Measurements from ENCODE around the gene COL26A1.

DNA sequence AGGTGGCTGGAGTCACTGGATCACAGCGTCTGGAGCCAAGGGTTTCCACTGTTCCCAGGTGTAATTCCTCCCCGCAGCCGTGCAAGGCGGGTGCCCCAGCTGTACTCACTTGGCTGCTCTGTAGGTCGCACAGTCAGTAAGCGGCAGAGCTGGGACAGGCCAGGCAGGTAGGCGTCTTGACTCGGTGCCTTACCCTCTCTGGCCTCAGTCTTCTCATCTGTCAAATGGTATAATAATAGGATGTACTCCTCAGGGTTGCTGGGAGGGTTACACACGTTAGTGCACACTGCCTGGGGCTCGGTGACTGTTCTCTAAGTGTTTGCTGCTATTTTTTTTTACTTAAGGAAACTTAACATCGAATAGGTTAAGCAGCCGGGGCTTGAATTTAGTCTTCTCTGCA, 239.4 kb downstream of the COL26A1 start:
- TF ChIP-seq, protein P1, sequence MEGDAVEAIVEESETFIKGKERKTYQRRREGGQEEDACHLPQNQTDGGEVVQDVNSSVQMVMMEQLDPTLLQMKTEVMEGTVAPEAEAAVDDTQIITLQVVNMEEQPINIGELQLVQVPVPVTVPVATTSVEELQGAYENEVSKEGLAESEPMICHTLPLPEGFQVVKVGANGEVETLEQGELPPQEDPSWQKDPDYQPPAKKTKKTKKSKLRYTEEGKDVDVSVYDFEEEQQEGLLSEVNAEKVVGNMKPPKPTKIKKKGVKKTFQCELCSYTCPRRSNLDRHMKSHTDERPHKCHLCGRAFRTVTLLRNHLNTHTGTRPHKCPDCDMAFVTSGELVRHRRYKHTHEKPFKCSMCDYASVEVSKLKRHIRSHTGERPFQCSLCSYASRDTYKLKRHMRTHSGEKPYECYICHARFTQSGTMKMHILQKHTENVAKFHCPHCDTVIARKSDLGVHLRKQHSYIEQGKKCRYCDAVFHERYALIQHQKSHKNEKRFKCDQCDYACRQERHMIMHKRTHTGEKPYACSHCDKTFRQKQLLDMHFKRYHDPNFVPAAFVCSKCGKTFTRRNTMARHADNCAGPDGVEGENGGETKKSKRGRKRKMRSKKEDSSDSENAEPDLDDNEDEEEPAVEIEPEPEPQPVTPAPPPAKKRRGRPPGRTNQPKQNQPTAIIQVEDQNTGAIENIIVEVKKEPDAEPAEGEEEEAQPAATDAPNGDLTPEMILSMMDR (tag by site-specific recombination; IDR thresholded peaks at IDR 0.05) = no peak
- TF ChIP-seq, protein P2, sequence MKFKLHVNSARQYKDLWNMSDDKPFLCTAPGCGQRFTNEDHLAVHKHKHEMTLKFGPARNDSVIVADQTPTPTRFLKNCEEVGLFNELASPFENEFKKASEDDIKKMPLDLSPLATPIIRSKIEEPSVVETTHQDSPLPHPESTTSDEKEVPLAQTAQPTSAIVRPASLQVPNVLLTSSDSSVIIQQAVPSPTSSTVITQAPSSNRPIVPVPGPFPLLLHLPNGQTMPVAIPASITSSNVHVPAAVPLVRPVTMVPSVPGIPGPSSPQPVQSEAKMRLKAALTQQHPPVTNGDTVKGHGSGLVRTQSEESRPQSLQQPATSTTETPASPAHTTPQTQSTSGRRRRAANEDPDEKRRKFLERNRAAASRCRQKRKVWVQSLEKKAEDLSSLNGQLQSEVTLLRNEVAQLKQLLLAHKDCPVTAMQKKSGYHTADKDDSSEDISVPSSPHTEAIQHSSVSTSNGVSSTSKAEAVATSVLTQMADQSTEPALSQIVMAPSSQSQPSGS (tag by site-specific recombination; IDR thresholded peaks at IDR 0.05; ENCODE audit: low read depth) = no peak
- TF ChIP-seq ZNF768 (tag by site-specific recombination; IDR thresholded peaks at IDR 0.05) (no peak), ZSCAN16 (tag by site-specific recombination; IDR thresholded peaks at IDR 0.05) (no peak), ZFP3 (tag by site-specific recombination; IDR thresholded peaks at IDR 0.05; ENCODE audit: low read depth) (no peak), ZNF664 (tag by site-specific recombination; IDR thresholded peaks at IDR 0.05) (no peak)
- TF ChIP-seq, protein P3, sequence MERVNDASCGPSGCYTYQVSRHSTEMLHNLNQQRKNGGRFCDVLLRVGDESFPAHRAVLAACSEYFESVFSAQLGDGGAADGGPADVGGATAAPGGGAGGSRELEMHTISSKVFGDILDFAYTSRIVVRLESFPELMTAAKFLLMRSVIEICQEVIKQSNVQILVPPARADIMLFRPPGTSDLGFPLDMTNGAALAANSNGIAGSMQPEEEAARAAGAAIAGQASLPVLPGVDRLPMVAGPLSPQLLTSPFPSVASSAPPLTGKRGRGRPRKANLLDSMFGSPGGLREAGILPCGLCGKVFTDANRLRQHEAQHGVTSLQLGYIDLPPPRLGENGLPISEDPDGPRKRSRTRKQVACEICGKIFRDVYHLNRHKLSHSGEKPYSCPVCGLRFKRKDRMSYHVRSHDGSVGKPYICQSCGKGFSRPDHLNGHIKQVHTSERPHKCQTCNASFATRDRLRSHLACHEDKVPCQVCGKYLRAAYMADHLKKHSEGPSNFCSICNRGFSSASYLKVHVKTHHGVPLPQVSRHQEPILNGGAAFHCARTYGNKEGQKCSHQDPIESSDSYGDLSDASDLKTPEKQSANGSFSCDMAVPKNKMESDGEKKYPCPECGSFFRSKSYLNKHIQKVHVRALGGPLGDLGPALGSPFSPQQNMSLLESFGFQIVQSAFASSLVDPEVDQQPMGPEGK (tag by site-specific recombination; IDR thresholded peaks at IDR 0.05) = no peak
- TF ChIP-seq, protein P4, sequence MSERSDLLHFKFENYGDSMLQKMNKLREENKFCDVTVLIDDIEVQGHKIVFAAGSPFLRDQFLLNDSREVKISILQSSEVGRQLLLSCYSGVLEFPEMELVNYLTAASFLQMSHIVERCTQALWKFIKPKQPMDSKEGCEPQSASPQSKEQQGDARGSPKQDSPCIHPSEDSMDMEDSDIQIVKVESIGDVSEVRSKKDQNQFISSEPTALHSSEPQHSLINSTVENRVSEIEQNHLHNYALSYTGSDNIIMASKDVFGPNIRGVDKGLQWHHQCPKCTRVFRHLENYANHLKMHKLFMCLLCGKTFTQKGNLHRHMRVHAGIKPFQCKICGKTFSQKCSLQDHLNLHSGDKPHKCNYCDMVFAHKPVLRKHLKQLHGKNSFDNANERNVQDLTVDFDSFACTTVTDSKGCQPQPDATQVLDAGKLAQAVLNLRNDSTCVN (tag by site-specific recombination; optimal IDR thresholded peaks at IDR 0.05) = no peak
- TF ChIP-seq, protein P5, sequence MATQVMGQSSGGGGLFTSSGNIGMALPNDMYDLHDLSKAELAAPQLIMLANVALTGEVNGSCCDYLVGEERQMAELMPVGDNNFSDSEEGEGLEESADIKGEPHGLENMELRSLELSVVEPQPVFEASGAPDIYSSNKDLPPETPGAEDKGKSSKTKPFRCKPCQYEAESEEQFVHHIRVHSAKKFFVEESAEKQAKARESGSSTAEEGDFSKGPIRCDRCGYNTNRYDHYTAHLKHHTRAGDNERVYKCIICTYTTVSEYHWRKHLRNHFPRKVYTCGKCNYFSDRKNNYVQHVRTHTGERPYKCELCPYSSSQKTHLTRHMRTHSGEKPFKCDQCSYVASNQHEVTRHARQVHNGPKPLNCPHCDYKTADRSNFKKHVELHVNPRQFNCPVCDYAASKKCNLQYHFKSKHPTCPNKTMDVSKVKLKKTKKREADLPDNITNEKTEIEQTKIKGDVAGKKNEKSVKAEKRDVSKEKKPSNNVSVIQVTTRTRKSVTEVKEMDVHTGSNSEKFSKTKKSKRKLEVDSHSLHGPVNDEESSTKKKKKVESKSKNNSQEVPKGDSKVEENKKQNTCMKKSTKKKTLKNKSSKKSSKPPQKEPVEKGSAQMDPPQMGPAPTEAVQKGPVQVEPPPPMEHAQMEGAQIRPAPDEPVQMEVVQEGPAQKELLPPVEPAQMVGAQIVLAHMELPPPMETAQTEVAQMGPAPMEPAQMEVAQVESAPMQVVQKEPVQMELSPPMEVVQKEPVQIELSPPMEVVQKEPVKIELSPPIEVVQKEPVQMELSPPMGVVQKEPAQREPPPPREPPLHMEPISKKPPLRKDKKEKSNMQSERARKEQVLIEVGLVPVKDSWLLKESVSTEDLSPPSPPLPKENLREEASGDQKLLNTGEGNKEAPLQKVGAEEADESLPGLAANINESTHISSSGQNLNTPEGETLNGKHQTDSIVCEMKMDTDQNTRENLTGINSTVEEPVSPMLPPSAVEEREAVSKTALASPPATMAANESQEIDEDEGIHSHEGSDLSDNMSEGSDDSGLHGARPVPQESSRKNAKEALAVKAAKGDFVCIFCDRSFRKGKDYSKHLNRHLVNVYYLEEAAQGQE (tag by site-specific recombination; IDR thresholded peaks at IDR 0.05) = no peak
